ENCODE results near the gene KCTD3. TPM values are rescaled to one million over a fixed set of nuclear protein-coding genes. Genes with fewer than 3 reads are reported as not detected.
A peak's percentile ranks its signal among the peaks of the same experiment; 100 is the strongest.

Gene KCTD3
- total and polyA plus RNA-seq, 2 experiments from 2014 or later: 34.0 to 40.8 TPM

DNA sequence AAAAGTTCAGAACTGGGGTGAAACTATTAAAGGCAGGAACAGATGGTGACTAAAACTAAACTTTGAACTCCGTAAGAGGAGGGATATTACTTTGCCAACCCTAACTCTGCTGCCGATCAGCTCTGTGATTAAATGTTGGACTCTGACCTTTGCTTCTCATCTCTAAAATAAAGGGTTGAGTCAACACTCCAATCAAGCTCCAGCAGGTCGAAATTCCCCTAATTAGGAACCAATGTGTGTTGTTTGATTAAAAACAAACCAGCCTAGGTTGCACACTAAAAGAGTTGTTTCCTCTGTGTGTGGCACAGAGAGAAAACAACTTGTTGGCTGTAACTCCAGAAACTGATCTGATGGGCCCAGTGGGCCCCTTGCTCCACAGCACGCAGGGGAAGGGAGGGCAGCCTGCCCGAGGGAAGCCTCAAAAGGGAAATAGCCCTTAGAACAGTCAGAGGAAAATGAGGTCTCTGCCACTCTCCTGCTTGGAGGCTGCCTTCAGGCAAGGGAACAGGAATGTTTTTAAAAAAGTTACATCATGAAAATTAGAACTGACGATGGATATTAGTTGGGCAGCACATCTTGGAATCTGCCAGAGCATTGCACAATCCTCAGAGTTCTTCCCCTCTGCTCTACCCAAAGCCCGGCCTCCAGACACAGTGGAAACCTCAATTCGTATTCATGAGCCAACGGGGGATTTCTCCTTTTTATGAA lies 69.3 kb downstream of the KCTD3 start:
- Histone ChIP-seq H3K27ac (no peak overlapping the region), H3K9me3 (ENCODE audit: low read depth) (no peaks in the 10 kb centered on the region), H3K4me1 (ENCODE audit: low read depth) (peaks cover 3% of the 10 kb centered on the region), H3K36me3 (no peaks in the 10 kb centered on the region), H3K4me3 (no peak overlapping the region), H3K27me3 (no peaks in the 10 kb centered on the region)
- DNase-seq (ENCODE audit: low read depth in 1 of 2, low spot score in 1 of 2): peak in 1 of 2 donors; percentile 80
- TF ChIP-seq, protein P1, sequence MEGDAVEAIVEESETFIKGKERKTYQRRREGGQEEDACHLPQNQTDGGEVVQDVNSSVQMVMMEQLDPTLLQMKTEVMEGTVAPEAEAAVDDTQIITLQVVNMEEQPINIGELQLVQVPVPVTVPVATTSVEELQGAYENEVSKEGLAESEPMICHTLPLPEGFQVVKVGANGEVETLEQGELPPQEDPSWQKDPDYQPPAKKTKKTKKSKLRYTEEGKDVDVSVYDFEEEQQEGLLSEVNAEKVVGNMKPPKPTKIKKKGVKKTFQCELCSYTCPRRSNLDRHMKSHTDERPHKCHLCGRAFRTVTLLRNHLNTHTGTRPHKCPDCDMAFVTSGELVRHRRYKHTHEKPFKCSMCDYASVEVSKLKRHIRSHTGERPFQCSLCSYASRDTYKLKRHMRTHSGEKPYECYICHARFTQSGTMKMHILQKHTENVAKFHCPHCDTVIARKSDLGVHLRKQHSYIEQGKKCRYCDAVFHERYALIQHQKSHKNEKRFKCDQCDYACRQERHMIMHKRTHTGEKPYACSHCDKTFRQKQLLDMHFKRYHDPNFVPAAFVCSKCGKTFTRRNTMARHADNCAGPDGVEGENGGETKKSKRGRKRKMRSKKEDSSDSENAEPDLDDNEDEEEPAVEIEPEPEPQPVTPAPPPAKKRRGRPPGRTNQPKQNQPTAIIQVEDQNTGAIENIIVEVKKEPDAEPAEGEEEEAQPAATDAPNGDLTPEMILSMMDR (IDR thresholded peaks at IDR 0.05; ENCODE audit: low read depth, low read length): no peak

DNA sequence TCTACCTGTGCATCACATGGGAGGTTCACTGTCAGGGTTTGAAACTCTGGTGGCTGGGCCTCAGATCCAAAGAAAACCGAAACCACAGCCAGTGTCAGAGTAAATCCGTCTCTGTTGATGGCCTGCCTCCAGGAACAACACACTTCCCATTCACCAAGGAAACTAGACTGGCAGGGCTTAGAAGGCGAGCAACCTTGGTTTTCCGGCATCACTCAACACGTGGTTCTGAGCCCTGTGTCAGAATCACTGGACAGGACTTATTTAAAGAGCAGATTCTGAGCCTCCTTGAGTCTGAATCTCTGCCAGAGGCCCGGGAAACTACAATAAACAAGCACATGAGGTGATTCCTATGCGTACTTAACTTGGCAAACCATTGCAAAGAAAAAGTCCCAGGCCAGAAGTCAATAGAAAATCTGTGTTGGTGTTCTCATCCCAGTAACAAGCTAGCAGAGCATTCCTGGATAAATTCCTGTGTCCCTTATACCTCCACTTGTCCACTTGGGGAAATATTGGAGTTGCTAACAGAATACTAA lies 70.0 kb downstream of the KCTD3 start:
- DNase-seq (ENCODE audit: low read depth in 1 of 2, low spot score in 1 of 2): peak in 1 of 2 donors; percentile 73
- Histone ChIP-seq H3K36me3 (no peaks in the 10 kb centered on the region), H3K4me1 (ENCODE audit: low read depth) (peaks cover 3% of the 10 kb centered on the region), H3K9me3 (ENCODE audit: low read depth) (no peaks in the 10 kb centered on the region), H3K27ac (no peak overlapping the region), H3K27me3 (no peaks in the 10 kb centered on the region), H3K4me3 (no peak overlapping the region)
- TF ChIP-seq, protein P1 (IDR thresholded peaks at IDR 0.05; ENCODE audit: low read depth, low read length): no peak

GRCh38 chr1:215640429-215641148 lies 73.5 kb downstream of the KCTD3 start:
- Histone ChIP-seq H3K9me3 (ENCODE audit: low read depth) (no peaks in the 10 kb centered on the region), H3K27ac (no peak overlapping the region), H3K27me3 (no peaks in the 10 kb centered on the region), H3K36me3 (no peaks in the 10 kb centered on the region), H3K4me1 (ENCODE audit: low read depth) (peaks cover 3% of the 10 kb centered on the region), H3K4me3 (no peak overlapping the region)
- no peak for DNase-seq (ENCODE audit: low read depth in 1 of 2, low spot score in 1 of 2)
- TF ChIP-seq, protein P1 (IDR thresholded peaks at IDR 0.05; ENCODE audit: low read depth, low read length): no peak

GRCh38 chr1:215643592-215644321 lies 76.7 kb downstream of the KCTD3 start:
- TF ChIP-seq, protein P1 (IDR thresholded peaks at IDR 0.05; ENCODE audit: low read depth, low read length): no peak
- DNase-seq (ENCODE audit: low read depth in 1 of 2, low spot score in 1 of 2): no peak
- H3K9me3 ChIP-seq (ENCODE audit: low read depth): no peaks in the 10 kb centered on the region

DNA sequence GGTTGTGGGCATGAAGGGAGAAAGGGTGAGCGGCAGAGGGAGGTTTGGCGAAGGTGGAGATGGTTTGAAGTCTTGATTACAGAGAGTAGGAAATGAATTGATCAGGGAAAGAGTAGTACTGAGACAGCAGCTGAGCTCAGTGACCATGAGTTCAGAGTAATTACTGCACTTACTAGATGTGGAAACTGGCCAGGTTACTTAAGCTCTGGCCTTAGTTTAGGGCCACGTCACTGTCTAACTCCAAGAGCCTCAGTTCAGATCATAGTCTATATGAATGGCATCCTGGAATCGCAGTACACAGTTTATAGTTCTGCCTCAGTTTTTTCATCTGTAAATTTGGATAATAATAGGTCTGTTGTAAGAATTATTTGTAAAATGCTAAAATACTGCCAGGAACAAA lies 78.1 kb downstream of the KCTD3 start:
- Histone ChIP-seq H3K36me3 (no peaks in the 10 kb centered on the region), H3K27ac (no peak overlapping the region), H3K4me3 (no peak overlapping the region), H3K4me1 (ENCODE audit: low read depth) (no peaks in the 10 kb centered on the region), H3K27me3 (no peaks in the 10 kb centered on the region), H3K9me3 (ENCODE audit: low read depth) (no peaks in the 10 kb centered on the region)
- DNase-seq (ENCODE audit: low read depth in 1 of 2, low spot score in 1 of 2): no peak
- TF ChIP-seq, protein P1 (IDR thresholded peaks at IDR 0.05; ENCODE audit: low read depth, low read length): no peak

More at GRCh38 chr1:215643592-215644321, 76.7 kb downstream of the KCTD3 start:
- H3K36me3 ChIP-seq: no peaks in the 10 kb centered on the region
- H3K4me3 ChIP-seq: no peak overlapping the region
- no peaks in the 10 kb centered on the region for H3K27me3 ChIP-seq
- H3K27ac ChIP-seq: no peak overlapping the region
- no peaks in the 10 kb centered on the region for H3K4me1 ChIP-seq (ENCODE audit: low read depth)
